ENCODE data around the gene DNASE1.

Gene DNASE1

DNA sequence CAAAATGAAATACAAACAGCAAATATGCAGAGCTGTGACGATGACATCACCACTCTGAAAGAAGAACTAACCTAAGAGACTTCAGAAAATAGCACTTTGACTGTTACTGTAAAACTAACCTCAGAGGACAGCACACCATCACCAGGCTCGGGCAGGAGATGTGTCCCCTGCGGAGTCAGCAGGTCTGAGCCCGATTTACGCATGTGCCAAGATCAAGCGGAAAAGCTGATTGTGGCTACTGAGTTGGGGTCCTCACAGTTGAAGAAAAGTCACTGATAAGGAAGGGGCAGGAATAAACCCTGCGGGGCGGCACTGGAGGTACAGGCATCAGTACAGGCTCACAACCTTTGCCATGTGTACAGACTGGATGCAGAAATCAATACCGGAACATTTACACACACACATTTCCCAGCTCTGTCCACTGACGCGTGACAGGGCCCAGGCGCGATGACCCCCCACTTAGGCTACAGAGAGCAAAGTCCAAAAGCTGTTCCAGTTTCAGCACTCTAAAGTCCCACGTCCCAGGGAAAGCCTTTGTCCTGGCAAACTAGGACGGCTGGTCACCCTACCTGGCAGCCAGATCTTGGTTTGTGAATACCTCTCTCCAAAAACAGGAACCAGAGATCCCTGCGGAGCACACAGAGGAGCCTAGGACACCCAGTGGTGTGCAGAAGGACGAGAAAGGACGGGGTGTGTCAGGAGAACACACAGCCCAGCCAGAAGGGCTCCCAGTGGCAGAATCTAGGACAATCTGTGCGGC, 41.3 kb downstream of the DNASE1 start:
- Mint-ChIP-seq H3K27ac (peak overlapping the region; percentile 80 to 98 (median 82)), H3K4me1 (peaks cover 31% of the 10 kb centered on the region), H3K36me3 (ENCODE audit: low read depth) (peaks cover 12% of the 10 kb centered on the region), H3K9me3 (no peaks in the 10 kb centered on the region), H3K27me3 (ENCODE audit: low read depth) (no peaks in the 10 kb centered on the region), H3K4me3 (peak overlapping the region; percentile 20 to 63 (median 54))
- TF ChIP-seq, protein P1, sequence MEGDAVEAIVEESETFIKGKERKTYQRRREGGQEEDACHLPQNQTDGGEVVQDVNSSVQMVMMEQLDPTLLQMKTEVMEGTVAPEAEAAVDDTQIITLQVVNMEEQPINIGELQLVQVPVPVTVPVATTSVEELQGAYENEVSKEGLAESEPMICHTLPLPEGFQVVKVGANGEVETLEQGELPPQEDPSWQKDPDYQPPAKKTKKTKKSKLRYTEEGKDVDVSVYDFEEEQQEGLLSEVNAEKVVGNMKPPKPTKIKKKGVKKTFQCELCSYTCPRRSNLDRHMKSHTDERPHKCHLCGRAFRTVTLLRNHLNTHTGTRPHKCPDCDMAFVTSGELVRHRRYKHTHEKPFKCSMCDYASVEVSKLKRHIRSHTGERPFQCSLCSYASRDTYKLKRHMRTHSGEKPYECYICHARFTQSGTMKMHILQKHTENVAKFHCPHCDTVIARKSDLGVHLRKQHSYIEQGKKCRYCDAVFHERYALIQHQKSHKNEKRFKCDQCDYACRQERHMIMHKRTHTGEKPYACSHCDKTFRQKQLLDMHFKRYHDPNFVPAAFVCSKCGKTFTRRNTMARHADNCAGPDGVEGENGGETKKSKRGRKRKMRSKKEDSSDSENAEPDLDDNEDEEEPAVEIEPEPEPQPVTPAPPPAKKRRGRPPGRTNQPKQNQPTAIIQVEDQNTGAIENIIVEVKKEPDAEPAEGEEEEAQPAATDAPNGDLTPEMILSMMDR (IDR thresholded peaks at IDR 0.05; ENCODE audit: unreplicated experiment in 3 of 3), result no peak

DNA sequence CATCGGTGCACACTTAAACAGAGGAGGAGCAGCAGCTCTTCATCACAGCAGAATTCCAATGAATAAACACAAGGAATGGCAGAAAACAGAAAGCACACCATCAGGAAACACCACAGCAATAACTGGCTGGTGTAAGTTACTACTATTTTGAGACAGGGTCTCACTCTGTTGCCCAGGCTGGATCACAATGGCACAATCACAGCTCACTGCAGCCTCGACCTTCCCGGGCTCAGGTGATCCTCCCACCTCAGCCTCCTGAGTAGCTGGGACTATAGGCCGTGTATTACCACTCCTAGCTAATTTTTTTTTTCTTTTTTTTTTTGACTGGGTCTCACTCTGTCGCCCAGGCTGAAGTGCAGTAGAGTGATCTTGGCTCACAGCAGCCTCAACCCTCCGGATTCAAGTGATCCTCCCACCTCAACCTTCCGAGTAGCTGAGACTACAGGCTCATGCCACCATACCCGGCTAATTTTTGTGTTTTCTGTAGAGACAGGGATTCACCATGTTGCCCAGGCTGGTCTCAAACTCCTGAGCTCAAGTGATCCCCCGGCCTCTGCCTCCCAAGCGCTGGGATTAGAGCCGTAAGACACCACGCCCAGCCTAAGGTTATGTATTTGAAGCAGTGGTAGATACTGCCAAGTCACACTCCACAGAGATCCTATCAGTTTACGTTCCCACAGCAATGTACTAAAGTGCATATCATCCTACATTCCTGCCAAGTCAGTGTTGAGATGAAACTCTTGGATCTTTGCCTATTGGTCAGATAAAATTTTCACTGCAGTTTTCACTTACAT, 42.1 kb downstream of the DNASE1 start:
- Mint-ChIP-seq H3K27ac (peak overlapping the region; percentile 82 to 98 (median 83)), H3K4me3 (peak overlapping the region; percentile 20 to 63 (median 54)), H3K27me3 (ENCODE audit: low read depth) (no peaks in the 10 kb centered on the region), H3K36me3 (ENCODE audit: low read depth) (peaks cover 11% of the 10 kb centered on the region), H3K9me3 (no peaks in the 10 kb centered on the region), H3K4me1 (peaks cover 26% of the 10 kb centered on the region)
- TF ChIP-seq, protein P1 (IDR thresholded peaks at IDR 0.05; ENCODE audit: unreplicated experiment in 3 of 3), result no peak

GRCh38 chr16:3698941-3699340, 44.5 kb downstream of the DNASE1 start:
- Mint-ChIP-seq H3K4me1 (peaks cover 22% of the 10 kb centered on the region), H3K27ac (peak overlapping the region in 1 of 3 experiments; percentile 60), H3K9me3 (no peaks in the 10 kb centered on the region)

DNA sequence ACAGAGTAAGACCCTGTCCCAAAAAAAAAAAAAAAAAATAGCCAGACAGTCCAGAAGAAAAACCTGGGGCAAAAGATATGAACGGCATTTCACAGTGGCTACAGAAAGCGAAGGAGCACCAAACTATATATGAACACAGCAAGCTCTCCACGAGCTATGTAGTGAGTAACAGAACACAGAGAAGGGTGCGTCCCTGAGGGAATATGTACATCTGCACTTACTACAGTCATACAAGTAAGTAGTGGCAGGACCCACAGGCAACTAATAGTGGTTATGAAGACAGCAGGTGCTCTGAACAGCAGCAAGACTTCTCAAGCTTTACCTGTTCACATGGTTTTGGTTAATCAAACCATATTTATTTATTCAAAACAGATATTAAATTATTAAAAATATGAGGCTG, 47.0 kb downstream of the DNASE1 start:
- no peaks in the 10 kb centered on the region for H3K9me3 Mint-ChIP-seq
- H3K27ac Mint-ChIP-seq, result no peak overlapping the region
- peaks cover 8% of the 10 kb centered on the region for H3K36me3 Mint-ChIP-seq (ENCODE audit: low read depth)
- TF ChIP-seq, protein P1 (IDR thresholded peaks at IDR 0.05; ENCODE audit: unreplicated experiment in 3 of 3), result no peak
- no peak overlapping the region for H3K4me3 Mint-ChIP-seq
- no peaks in the 10 kb centered on the region for H3K27me3 Mint-ChIP-seq (ENCODE audit: low read depth)
- peaks cover 6% of the 10 kb centered on the region for H3K4me1 Mint-ChIP-seq

More at GRCh38 chr16:3698941-3699340, 44.5 kb downstream of the DNASE1 start:
- Mint-ChIP-seq H3K4me3 (no peak overlapping the region), H3K36me3 (ENCODE audit: low read depth) (peaks cover 11% of the 10 kb centered on the region), H3K27me3 (ENCODE audit: low read depth) (no peaks in the 10 kb centered on the region)
- TF ChIP-seq, protein P1 (IDR thresholded peaks at IDR 0.05; ENCODE audit: unreplicated experiment in 3 of 3), result no peak

DNA sequence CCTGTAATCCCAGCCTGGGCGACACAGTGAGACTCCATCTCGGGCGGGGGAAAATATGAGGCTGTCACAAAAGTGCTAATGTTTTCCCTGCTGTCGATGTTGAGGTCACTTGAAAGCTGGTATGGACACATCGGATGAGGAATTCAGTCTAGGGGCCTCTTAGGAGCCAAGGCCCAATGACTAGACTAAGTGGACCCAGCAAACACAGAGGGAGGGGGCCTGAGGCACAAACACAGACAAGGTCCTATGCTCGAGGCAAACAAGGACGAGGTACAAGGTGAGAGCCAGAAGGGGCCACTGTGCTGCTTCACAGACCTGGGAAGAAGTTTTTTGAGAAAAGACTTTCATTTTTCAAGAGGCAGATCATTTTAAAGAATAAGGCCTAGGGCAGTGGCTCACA, 47.6 kb downstream of the DNASE1 start:
- H3K9me3 Mint-ChIP-seq, result no peaks in the 10 kb centered on the region
- no peaks in the 10 kb centered on the region for H3K27me3 Mint-ChIP-seq (ENCODE audit: low read depth)
- no peak overlapping the region for H3K4me3 Mint-ChIP-seq
- TF ChIP-seq, protein P1 (IDR thresholded peaks at IDR 0.05; ENCODE audit: unreplicated experiment in 3 of 3), result no peak
- H3K36me3 Mint-ChIP-seq (ENCODE audit: low read depth), result peaks cover 11% of the 10 kb centered on the region
- H3K27ac Mint-ChIP-seq, result no peak overlapping the region
- H3K4me1 Mint-ChIP-seq, result peaks cover under 1% of the 10 kb centered on the region
